Lower leg skin (tissue), 3 donors: Measurements from ENCODE around the gene CASP10.
"Not testable (repeated sequence)": the region's sequence is repeated elsewhere in the genome, so short reads cannot be mapped to it uniquely, and the experiment has no call there.

Source experiments
- CTCF ChIP-seq, 3 donors: fragments of 450-650 bp; IDR thresholded peaks; one replicate each; pipeline ENCODE4 v1.5.1; 2016; ENCODE audit warnings: antibody characterized with exemption in 3 of 3, mild to moderate bottlenecking in 3 of 3, moderate library complexity in 2 of 3
- POLR2A ChIP-seq, 2 donors: fragments of 450-650 bp; IDR thresholded peaks; one replicate each; pipeline ENCODE4 v1.6.1; 2016 to 2017; ENCODE audit warnings: antibody characterized with exemption in 2 of 2, mild to moderate bottlenecking in 1 of 2, moderate library complexity in 1 of 2

GRCh38 chr2:201184248-201184647 lies 1.3 kb downstream of the CASP10 start:
- TF ChIP-seq CTCF, POLR2A (IDR thresholded peaks at IDR 0.05): not testable (repeated sequence)
